HG02970 (cell line): ENCODE measurements around the gene DLG2.
"Not testable (repeated sequence)": the region's sequence is repeated elsewhere in the genome, so short reads cannot be mapped to it uniquely, and the experiment has no call there.

Experiments
- ATAC-seq: cut with Tn5 transposase; IDR thresholded peaks from one replicate; pipeline ENCODE4 v1.9.1; 2021; ENCODE audit warnings: mild to moderate bottlenecking, moderate library complexity, moderate number of reproducible peaks; ENCODE audit not compliant: unreplicated experiment, low FRiP score

DLG2 gene

DNA sequence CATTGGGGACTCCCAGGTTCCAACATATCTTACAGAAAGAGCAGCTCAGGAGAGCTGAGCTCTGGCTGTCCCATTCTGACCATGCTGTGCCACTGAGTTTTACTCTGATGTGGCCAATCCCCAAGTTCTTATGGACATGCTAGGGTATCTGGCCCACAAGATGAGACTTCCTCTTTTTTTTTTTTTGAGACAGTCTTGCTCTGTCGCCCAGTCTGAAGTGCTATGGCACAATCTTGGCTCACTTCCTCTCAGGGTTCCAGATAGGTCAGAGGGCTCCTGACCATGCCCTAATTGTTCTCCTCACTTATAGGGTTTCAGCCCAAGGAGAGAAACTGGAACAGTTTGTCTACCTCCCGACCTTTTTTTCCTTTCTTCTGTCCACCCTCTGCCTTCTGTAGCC is 2188.7 kb downstream of the DLG2 start:
- no peak for ATAC-seq

DNA sequence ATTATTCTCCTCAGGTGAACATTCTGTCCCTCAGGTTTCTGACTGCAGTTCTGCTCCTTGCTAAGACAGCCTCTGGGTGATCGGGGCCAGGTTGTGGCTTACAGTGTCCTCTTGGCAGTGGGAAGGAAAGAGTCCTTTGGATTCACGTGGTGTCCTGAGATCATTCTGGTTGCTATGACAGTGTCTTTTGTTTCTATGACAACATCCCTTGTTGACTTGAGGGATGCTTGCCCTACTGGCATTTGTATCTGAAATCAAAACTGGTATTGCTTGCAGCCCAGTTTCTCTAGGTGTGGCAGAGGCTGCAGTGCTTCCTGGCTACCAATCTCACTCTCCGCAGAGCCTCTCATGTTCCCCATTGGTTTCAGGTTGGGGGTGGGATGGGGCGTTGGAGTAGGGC is 2189.2 kb downstream of the DLG2 start:
- ATAC-seq = no peak

DNA sequence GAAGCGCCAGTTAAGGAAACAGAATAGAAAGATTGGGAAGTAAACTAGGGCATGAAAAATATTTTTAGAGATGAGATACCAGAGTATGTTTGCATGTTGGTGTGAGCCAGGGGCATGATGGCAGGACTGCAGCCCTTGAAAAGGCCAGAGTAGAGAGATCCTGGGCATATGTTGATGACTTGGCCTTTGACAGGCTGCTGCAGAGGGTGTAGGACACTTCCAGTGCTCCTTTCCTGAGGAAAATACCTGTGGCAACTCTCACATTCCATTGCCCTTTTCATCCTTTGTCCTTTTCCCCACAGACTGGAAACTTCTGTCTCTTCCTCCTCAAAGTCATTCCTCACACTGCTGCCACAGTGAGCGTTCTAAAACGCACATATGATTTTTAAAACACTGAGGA is 2190.3 kb downstream of the DLG2 start:
- no peak for ATAC-seq

DNA sequence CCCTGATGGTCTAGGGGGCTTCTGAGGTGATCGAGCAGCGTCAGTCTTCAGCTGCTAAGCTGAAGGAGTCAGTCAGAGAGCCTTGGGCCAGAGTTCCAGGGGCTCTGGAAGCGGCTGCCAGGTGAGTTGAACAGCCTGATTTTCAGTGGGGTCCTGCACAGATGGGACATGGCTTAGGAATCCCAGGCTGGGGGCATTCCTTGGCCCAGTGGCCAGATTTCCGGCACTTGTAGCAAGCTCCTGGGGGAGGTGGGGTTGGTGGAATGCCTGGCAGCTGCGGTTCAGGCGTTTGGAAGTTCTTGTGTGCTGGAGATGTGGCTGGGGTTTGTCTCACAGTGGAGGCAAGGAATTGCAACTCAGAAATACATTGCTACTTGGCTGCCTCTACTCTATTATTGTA is 2192.3 kb downstream of the DLG2 start:
- not testable (repeated sequence) for ATAC-seq

DNA sequence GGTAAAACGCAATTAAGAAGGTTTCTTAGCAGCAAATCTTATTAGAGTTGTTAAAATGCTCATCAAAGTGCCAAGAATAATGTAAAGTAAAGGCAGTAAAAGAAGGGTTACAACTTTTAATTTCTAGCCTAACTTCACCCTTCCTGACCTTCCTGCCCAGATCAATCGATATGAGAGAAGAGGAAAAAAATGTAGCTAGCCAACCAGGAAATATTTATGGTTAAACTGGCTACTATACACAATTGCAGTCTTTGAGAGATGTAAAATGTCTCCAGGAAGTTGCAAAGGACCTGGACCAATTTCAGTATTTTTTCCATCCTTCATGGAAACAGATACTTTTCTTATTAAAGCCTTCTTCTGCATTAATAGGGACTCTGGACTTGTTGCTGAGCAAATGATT is 2199.2 kb downstream of the DLG2 start:
- ATAC-seq = no peak

DNA sequence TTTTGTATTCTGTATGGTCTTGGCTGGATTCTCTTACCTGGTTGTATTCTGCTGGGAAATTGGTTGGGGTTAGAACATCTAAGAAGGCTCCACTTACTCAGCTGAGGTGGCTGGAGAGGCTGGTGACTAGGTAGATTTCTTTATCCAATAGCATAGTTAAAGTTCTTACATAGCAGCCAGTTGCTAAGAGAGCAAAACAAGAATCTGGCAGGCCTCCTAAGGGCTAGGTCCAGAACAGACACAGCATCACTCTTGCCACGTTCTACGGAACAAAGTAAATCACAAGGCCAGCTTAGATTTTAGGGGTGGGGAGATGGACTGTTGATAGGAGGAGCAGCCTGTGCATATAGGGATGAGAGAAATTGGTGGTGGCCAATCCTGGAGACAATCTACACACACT is 2199.6 kb downstream of the DLG2 start:
- ATAC-seq = no peak

DNA sequence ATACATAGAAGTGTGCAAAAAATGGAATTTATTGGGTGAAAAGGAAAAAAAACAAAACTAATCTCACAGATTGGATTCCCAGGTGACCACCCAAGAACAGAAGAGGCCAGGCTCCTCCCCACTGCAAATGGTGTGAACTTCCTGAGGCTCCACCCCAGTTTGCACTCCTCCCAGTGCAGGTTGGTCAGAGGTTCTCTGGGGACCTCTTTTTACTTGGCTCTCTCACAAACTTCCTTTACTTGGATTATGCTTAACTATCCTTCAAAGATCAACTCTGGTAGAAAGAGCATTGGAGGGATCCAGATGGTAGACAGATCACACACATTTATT is 2202.0 kb downstream of the DLG2 start:
- ATAC-seq = no peak

DNA sequence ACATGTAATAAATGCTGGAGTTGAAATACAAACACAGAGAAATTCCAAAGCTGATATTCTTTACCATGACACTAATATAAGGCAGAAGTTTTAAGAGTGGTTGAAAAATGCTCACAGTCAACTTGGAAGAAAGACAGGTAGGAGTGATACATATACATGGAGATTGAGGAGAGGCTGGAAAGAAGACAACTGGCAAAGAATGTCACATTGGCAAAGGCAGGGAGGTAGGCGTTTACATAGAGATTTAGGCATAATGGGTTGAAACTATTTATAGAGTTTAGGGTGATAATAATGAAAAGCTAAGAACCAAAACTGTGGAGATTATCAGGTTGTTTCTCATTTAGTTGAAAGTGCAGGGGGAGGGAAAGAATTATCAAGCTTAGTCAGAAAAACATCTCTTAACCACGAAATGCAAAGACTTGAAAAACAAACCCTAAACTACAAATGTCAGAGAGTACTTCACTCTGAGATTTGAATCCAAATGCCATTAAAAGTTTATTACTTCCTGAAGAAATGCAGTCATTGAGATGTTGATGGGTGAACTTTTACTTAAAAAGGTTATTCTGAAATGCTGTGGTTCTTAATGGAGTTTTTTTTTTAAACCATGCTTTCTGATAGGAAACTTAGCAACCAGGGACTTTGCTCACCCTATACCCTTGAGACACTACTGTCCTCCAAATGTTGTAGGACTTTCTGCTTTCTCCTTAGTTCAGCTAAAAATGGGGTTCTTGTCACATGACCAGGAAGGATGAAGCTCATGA is 2202.6 kb downstream of the DLG2 start:
- no peak for ATAC-seq

DNA sequence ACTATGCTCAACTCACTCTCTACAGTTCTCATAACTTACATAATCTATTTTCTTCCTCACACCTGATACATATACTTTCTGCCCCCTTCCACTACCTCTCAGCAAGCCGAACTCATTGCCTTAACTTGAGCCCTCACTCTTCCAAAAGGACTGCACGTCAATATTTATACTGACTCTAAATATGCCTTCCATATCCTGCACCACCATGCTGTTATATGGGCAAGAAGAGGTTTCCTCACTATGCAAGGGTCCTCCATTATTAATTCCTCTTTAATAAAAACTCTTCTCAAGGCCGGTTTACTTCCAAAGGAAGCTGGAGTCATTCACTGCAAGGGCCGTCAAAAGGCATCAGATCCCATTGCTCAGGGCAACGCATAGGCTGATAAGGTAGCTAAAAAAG is 2204.5 kb downstream of the DLG2 start:
- not testable (repeated sequence) for ATAC-seq

DNA sequence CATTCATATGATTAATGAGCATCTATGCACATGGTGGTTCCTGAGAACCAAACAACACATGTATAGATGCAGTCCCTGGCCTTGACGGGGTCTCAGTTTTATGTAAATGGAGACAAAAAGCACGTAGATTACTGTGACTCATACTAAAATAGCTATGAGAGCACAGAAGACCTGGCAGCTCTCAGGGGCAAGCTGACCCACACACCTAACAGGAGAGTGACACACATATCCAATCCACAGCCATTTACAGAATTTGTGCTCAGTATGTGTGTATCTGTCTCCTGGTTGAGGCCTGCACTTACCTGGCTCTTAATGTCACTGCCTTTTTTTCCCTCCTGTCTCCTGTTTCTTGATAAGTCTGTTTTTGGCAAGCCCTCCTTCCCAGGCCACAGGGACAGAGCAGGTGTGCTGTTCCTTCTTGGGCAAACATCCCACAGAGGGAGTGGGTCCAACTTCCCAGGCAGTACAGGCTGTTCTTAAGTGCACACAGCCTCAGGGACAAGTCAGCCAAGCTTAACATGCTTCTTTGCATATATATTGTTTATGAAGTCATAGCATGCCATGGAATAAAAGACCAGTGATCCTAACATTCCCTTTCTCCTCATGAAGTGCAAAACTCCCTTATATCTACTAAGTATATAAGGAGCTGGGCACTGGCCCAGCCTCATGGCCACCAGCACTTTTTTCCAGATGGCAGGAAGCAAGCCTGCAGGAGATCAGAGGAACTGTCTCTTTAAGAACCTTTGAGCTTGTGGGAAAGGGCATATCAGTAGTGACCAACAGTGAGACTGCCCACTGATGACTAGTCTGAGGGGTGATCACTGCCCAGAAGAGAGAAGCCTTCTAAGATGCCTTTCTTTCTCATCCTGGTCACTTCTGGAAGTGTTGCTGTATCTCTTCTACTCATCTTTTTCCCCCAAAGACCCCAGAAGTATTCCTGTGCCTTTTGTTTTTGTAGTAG is 2216.3 kb downstream of the DLG2 start:
- no peak for ATAC-seq

DNA sequence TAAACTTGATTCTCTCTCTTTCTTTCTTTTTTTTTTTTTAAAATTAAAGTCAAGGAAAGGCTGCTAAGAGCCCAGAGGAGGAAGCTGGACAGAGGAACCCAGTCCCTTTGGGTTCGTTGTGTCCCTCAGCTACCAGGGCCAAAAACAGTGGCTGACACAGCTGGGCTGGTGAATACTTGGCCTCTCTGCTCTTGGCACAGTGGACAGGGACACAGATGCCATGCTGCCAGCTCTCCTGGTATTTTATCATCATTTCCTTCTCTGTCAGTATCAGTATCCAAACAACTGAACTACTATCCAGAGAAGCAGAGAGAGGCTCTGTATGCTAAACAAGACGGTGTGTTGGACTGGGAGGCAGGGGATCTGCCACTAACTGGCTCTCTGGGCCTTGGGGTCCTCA is 2217.3 kb downstream of the DLG2 start:
- ATAC-seq = no peak

DNA sequence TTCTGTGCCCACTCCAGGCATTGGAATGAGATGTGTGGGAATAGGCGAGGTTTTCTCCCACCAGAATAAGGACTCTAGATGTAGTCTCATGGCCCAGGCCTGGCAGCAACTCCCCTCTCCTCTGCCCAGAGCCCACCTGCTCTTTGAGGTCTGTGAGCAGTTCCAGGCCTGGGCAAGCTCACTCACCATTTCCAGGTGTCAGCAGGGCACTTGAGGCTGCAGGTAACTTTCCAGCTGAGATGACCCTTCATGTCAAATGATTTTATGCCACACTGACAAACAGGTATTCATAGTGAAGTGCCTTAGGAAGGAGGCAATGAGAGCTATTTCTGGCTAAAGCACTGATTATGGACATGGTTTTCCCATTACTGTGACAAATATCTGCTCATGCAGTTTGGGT is 2217.7 kb downstream of the DLG2 start:
- ATAC-seq = no peak

DNA sequence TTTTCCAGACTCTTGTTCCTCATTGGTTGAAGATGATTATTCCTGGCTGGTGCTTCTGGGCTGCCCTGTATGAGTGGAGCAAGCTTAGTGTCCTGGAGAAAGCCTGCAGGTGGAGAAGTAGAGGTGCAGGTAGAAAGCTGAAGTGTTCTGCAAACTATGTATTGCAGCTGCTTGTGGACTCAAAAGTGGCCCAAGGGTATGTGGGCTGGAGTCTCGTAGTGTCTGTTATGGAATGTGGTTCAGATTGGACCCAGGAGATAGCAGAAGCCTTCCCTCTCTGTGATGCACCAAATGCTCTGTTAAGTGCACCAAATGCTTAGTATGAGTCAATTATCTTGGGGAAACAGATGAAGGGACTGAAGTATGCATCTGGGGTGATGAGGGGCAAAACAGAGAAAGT is 2218.2 kb downstream of the DLG2 start:
- ATAC-seq = no peak
